Right atrium auricular region (tissue), 2 donors: ENCODE results near the gene CAPG. TPM values are rescaled to one million over a fixed set of nuclear protein-coding genes. Genes with fewer than 3 reads are reported as not detected.

ENCODE experiments used
- DNase-seq: peaks from one replicate; pipeline ENCODE4 v3.0.0-alpha.2; 2019; ENCODE audit warnings: low spot score
- H3K27ac ChIP-seq, 2 donors: fragments of 200-600 bp; sonication (generic); 1 replicate in 1 of 2; 2 replicates in 1 of 2; pipeline ENCODE4 v1.5.1; 2016 to 2019
- H3K27me3 ChIP-seq, 2 donors: fragments of 200-600 bp; sonication (generic); one replicate each; pipeline versions ENCODE4 v1.5.1 to v1.6.0; 2017 to 2019
- H3K36me3 ChIP-seq: fragments of 200-600 bp; sonication (generic); one replicate; pipeline ENCODE4 v1.5.1; 2016
- H3K4me1 ChIP-seq, 2 donors: fragments of 200-600 bp; sonication (generic); one replicate each; pipeline versions ENCODE4 v1.5.1 to v1.6.0; 2017 to 2019
- H3K4me3 ChIP-seq, 2 donors: fragments of 200-600 bp; sonication (generic); 1 replicate in 1 of 2; 2 replicates in 1 of 2; pipeline ENCODE4 v1.5.1; 2017 to 2019; ENCODE audit warnings: mild to moderate bottlenecking in 1 of 2, moderate library complexity in 1 of 2
- H3K9me3 ChIP-seq, 2 donors: fragments of 200-600 bp; sonication (generic); one replicate each; pipeline ENCODE4 v1.5.1; 2019
- CTCF ChIP-seq, 2 donors: fragments of 200-600 bp; sonication (generic); IDR thresholded peaks; one replicate each; pipeline ENCODE4 v1.5.1; 2019; ENCODE audit warnings: antibody characterized with exemption in 2 of 2
- total RNA-seq, 2 donors: library from RNA; depleted of rRNA; stranded (reverse); fragments of >200 nt; gene quantifications; one replicate each; pipeline ENCODE4 v1.1.0, GENCODE V29; 2016

The CAPG gene
- total RNA-seq, 2 donors from 2014 or later: 8.7 to 43.4 TPM

- peak overlapping the region; percentile 74 to 94 for H3K27ac ChIP-seq
Observed at GRCh38 chr2:85421260-85422071, 11.3 kb upstream of the CAPG start.

GRCh38 chr2:85420536-85421259, 10.5 kb upstream of the CAPG start:
- TF ChIP-seq CTCF (IDR thresholded peaks at IDR 0.05): peak; percentile 99 to 100
- DNase-seq: peak; percentile 91
- Histone ChIP-seq H3K36me3 (no peaks in the 10 kb centered on the region), H3K27me3 (no peaks in the 10 kb centered on the region), H3K4me1 (peaks cover 0 to 32% of the 10 kb centered on the region in 2 donors), H3K9me3 (no peaks in the 10 kb centered on the region), H3K4me3 (peak overlapping the region in 1 of 2 donors; percentile 25), H3K27ac (peak overlapping the region; percentile 74 to 94)

More at GRCh38 chr2:85421260-85422071, 11.3 kb upstream of the CAPG start:
- DNase-seq: no peak
- H3K36me3 ChIP-seq: no peaks in the 10 kb centered on the region
- H3K9me3 ChIP-seq: no peaks in the 10 kb centered on the region
- H3K4me1 ChIP-seq: peaks cover 0 to 32% of the 10 kb centered on the region in 2 donors
- no peaks in the 10 kb centered on the region for H3K27me3 ChIP-seq
- H3K4me3 ChIP-seq: no peak overlapping the region
- no peak for TF ChIP-seq CTCF (IDR thresholded peaks at IDR 0.05)

- DNase-seq: no peak
- H3K4me1 ChIP-seq: peaks cover 0 to 32% of the 10 kb centered on the region in 2 donors
- no peaks in the 10 kb centered on the region for H3K27me3 ChIP-seq
- no peaks in the 10 kb centered on the region for H3K9me3 ChIP-seq
- no peak for TF ChIP-seq CTCF (IDR thresholded peaks at IDR 0.05)
- peak overlapping the region; percentile 72 to 77 for H3K4me3 ChIP-seq
- peak overlapping the region; percentile 93 to 94 for H3K27ac ChIP-seq
- no peaks in the 10 kb centered on the region for H3K36me3 ChIP-seq
Observed at GRCh38 chr2:85419009-85419675, 9.0 kb upstream of the CAPG start.

- Histone ChIP-seq H3K4me3 (peak within 1 kb of the TSS; percentile 72 to 77), H3K27ac (peak within 1 kb of the TSS; percentile 93 to 94), H3K36me3 (no peaks in the 10 kb centered on the region), H3K4me1 (peaks cover 0 to 40% of the 10 kb centered on the region in 2 donors), H3K27me3 (no peaks in the 10 kb centered on the region), H3K9me3 (no peaks in the 10 kb centered on the region)
- DNase-seq: peak; percentile 87
- no peak for TF ChIP-seq CTCF (IDR thresholded peaks at IDR 0.05)
Observed at GRCh38 chr2:85418132-85419008, 8.2 kb upstream of the CAPG start, which contains the start of gene SH2D6. TSS of gene SH2D6 (plus strand) at chr2:85418714. CDS start at chr2:85429466, 10,752 bp downstream.
